NCI-H146 treated with DMSO at 0.1 percent for 48 hours (cell line): Measurements from ENCODE around the gene GBA2.
A peak's percentile ranks its signal among the peaks of the same experiment; 100 is the strongest.

Experiments
- DNase-seq: peaks from one replicate; lab custom pipeline; 2025; ENCODE audit not compliant: unreplicated experiment; lab: John Stamatoyannopoulos, UW

Gene GBA2

GRCh38 chr9:35767458-35767857, 18.4 kb upstream of the GBA2 start:
- DNase-seq: no peak

- DNase-seq: no peak
Measured at GRCh38 chr9:35766997-35767396, 18.0 kb upstream of the GBA2 start.

DNA sequence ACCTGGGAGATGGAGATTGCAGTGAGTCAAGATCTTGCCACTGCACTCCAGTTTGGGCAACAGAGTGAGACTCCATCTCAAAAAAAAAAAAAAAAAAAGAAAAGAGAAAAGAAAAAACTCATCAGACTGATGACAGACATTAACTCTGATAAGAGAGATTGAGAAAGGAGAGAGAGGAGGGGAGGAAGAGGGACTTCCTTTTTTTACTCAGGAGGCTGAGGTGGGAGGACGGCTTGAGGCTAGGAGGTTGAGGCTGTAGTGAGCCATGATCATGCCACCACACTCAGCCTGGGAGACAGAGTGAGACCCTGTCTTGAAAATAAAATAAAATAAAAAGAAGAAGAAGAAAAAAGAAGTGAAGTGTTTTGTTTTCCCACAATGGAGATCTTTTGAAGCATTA, 14.8 kb upstream of the GBA2 start:
- DNase-seq: no peak

DNA sequence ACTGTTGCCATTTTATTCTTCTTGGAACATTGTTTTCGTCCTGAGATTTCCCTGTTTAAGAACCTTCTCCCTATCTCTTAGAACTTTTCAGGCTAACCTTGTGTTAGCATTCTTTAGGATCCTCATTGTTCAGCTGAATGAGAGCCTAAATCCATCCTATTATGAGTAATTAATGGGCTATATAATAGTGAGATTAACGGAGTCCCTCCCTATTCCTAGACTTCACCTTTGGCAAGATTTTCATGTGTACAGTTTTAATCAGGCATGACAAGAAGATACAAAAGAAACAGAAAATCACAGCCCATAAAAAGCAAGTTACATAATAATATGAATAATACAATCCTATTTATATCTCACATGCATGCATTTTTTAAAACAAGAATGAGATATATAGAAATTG, 14.2 kb upstream of the GBA2 start:
- DNase-seq: no peak

DNA sequence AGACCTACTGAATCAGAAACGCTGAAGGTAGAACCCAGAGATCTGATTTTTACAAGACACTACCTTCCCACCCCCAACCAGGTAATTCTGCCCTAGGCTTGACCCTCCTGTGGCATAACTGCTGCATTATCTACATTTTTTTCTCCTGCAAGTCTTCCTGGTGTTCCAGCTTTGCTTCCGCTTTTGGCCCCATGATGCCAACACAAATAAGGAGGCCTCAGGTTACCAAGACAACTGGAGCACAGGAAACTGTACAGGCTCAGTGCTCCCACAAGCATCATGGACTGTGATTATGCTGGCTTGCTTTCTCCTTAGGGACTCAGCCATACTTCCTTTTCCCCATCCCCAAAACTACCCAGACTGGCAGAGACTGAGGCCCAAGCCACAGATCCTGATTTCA, 11.6 kb upstream of the GBA2 start:
- DNase-seq: peak; percentile 32

- DNase-seq: no peak
Measured at GRCh38 chr9:35759795-35760194, 10.8 kb upstream of the GBA2 start.

DNA sequence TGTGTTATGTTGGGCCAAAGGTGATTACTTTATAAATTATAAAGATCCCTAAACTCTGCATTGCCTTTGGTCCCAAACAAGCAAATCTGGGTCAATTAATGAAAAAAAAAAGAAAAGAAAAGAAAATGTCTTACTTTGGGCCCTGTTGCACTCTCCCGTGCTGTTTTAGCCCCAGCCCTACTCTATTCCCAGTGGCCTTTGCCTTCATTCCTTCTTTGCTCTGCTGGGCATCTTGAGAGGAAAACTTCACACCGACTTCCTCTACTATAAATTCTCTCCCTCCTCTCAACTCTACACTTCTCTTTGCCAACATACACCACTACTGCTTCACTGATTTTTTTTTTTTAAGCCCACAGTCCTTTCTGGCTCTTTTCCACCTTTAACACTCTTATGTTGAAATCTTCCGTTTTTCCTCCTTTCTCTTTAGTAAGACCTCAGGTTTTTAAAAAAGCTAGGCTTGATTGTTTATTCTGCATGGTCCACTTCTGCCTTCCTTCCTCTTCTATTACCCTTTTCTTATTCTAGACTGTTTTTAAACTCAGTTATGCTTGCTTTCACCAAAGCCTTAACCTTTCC, 9.5 kb upstream of the GBA2 start:
- DNase-seq: no peak

GRCh38 chr9:35757892-35758275, 8.9 kb upstream of the GBA2 start:
- DNase-seq: no peak

DNA sequence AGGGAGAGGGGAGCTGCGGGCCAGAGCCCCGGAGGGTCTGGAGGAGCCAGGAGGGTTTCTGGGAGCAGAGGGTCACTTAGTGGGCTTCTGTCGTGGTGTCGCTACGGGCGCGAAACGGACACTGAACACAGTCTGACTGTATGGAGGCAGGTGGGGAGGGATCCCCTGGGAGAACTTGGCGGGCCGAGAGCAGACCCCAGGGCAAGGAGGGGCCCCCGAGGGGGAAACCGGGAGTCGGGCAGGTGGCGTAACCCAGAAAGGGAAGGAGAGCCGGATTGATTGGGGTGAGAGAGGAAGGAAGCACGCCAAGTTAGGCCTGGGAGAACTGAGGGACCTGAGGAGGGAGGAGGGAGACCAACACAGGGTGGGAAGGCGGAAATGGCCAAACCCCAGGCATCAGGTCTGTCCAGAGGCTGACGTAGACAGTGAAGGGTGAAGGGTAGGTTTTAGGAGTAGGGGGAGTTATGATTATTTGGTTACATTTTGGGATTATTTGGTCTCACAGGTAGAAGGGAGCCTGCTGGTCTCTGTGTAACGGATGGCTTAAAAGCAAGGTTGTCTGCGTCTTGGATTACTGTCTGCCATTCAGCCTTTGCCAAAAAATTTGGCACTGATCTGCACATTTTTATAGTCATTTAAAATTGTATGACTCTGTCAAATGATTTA, 8.3 kb upstream of the GBA2 start:
- peak; percentile 60 for DNase-seq

GRCh38 chr9:35756275-35757225, 7.5 kb upstream of the GBA2 start:
- peak; percentile 67 for DNase-seq

GRCh38 chr9:35755071-35755470, 6.0 kb upstream of the GBA2 start:
- DNase-seq: no peak

DNA sequence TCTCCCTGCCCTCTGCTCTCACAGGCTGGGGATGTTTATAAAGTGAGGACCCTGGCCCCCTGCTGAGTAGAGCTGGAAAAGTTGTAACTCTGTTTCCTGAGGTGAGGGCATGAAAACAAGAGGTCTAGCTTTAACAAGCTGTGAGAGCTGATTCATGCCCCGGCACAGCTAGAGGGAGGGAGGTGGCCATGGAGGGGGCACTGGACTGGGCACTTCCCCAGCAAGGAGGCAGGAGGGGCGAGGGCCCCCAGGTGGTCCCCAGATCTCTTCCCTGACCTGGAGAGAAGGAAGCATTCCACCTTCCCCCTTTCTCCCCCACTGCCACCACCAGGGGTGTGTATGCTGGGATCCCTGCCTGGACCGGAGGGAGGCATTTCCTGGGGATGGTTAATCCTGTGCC, 5.2 kb upstream of the GBA2 start, which contains the start of gene MSMP:
MSMP (minus strand) TSS at position 13 of the 400 bp plus-strand sequence. CDS start 147 bp downstream, outside the sequence.
- DNase-seq: no peak

GRCh38 chr9:35753466-35753865, 4.4 kb upstream of the GBA2 start:
- no peak for DNase-seq

DNA sequence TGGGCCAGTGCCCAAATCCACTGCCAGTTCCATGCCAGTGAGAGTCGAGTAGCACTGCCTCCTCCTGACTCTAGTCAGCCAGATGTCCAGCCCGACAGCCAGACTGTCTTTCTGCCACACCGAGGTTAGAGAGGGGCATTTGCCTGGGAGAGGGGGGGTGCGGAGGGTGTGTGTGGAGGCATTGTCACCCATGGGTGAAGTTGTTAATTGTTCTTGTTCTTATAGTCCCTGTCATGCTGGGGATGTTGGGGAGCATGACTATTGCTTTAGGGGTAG, 1.2 kb upstream of the GBA2 start:
- DNase-seq: no peak

GRCh38 chr9:35749515-35750255, 657 bp upstream of the GBA2 start:
- DNase-seq: no peak

GRCh38 chr9:35748242-35748857, 678 bp downstream of the GBA2 start:
- DNase-seq: no peak

DNA sequence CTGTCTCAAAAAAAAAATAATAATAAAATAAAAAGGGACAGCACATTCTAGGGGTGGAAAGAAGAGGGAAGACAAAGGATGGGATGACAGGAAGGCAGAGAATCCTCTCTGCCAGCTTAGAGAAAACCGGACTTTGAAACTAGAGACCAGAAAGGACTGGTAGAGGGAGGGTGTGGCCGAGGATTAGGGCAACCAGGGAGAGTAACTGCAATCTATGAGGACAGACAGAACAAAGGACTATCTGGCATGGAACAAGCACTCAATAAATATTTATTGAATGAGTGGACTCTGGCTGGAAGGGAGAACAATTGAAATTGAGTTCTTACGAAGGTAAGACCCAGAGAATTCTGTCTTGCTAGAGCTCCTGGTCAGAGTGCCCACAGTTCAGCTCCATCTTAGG, 2.4 kb downstream of the GBA2 start:
- DNase-seq: no peak

GRCh38 chr9:35745569-35745968, 3.5 kb downstream of the GBA2 start:
- no peak for DNase-seq

GRCh38 chr9:35743880-35744518, 5.0 kb downstream of the GBA2 start:
- DNase-seq: no peak

GRCh38 chr9:35743452-35743851, 5.6 kb downstream of the GBA2 start:
- no peak for DNase-seq

DNA sequence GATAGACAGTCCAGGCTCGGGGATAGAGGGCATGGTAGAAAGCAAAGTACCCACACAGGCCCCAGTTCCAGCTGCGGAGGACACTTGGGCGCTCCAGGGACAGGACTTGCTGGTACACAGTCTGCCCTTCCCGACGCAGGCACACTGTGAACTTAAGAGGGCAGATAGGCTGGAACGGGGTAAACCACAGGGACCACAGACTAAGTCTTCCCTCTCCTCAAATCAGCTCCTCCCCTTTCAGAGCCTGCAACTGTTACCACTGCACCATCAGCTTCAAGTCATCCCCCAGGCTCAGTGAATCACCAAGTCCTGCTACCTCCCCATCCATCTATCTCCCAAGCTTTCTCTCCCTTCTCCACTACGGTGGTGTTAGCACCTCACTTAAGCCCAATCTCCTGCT, 7.3 kb downstream of the GBA2 start:
- DNase-seq: no peak
